Activated CD4-positive, alpha-beta T cell treated with anti-CD3 and anti-CD28 coated beads for 1 hour (primary cell): Measurements from ENCODE around the gene MRFAP1.
"Not testable (repeated sequence)": the region's sequence is repeated elsewhere in the genome, so short reads cannot be mapped to it uniquely, and the experiment has no call there.

Experiments
- DNase-seq: peaks from one replicate; pipeline ENCODE4 v3.0.0-alpha.2; 2020

The MRFAP1 gene

DNA sequence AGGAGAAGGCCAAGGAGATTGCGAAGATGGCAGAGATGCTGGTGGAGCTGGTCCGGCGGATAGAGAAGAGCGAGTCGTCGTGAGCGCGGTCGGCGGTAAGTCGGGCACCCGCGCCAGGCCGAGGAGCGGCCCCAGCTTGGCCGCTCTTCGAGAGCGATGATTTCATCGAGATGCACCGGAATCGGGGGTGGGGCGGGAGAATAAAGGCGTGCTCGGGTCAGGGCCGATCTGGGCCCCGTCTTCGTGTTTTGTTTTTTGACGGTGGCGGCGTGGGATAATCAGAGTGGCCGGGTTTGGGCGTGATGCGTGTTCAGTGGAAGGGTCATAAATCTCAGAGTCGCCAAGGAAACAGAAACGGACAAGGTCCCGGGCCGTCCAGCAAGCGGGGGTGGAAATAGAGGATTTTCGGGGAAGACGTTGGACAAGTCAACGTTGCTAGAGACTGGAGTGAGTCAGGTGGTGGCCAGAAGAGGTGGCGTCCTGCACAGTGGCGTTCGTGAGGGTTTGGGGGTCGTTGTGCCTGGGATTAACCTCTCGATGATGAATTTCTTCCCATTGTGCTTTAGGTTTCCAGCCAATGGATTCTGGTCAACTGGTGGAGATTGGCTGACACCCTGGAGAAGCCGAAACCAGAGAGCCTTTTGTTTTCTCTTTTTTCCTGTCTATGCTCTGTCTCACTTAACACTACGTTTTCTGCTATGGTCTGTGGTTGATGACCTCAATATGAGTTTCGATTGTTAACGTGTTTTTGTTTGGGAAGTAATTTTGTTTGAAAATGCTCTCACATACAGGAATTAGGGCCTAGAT is 882 bp downstream of the MRFAP1 start:
- DNase-seq: peak; percentile 22

DNA sequence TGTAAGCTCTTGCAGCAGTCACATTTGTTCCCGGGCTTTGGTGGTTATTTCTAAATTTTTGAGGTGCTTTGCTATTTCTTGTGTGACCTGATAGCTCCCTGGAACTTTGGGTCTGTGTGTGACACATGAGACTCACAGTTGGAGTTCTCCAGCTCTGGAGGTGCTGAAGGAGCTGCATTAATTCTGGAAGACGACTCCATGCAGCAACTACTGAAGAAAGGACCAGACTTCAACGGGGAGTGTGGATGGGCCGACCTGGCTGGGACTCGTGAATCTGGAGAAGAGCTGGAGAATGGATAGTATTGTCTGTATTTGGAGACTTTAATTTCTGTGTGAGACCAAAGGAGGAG is 1.5 kb downstream of the MRFAP1 start:
- DNase-seq: no peak

DNA sequence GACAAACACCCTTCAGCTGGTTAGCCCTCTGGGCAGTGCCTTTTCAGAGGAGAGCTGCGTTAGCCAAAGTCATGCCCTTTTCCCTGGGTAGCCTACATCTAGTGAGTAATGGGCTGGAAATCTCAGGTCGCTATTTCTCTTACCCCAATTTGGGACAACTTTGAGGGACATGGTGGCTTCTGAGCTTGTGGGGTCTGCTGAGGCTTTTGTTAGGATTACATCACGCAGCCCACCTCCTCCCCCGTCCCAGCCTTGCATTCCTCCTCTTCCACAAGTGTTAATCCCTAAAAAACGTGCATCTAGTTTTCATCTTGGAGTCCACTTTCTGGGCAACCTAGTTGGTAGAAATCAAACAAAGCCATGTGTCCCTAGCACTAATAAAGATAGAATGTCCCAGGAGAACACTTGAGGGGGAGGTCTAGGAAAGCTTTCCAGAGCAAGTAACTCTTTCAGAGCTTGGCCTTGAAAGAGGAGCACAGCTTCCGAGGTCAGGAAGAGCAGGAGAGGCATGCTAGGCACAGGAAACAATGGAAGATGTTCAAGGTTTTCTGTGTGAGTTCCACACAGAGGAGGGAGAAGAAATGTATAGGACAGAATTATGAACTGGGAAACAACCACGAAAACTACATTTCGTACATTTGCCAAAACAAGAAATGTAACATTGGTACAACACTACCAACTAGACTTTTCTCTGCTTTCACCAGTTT is 2.8 kb downstream of the MRFAP1 start:
- no peak for DNase-seq

DNA sequence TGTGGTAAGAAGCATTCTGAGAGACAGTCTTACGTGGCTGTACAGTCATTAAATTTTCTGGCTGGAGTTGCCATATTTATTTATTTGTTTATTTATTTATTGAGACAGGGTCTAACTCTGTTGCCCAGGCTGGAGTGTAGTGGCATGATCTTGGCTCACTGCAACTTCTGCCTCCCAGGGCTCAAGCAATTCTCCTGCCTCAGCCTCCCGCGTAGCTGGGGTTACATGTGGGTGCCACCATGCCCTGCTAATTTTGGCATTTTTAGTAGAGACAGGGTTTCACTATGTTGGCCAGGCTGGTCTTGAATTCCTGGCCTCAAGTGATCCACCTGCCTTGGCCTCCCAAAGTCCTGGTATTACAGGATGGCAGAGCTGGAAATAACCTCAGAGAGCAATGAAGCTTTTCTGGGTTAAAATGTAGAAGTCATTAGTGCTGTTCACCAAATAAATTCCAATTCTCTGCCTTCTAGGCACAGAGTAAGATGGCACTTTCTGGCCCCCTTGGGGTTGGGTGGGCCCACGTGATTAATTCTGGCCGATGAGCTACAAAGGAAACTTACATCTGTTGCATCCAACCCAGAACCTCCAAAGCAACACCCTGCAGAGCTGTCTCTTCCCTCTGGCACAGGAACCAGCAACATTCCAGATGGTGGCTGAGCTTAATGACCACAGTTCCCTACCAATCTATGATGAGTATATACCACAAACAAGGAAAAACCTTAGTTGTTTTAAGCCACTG is 4.5 kb downstream of the MRFAP1 start:
- DNase-seq: no peak

DNA sequence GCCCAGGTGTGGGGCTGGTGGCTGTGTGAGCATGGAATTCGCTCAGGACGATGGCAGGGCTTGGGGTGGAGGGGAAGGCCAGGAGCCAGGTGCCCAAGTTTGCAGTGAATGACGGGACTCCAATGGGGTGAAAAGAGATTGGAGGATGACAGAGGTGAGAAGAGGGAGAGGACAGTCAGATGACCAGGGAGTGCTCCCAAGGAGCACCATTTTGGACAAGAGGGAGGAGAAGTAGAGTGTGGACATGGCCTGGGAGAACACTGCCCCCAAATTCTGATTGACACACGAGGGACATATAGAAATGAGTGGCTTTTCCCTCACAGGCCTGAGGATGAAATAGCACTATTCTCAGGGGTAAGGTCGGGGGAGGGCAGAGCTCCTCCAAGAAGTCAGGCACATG is 6.7 kb downstream of the MRFAP1 start:
- no peak for DNase-seq

DNA sequence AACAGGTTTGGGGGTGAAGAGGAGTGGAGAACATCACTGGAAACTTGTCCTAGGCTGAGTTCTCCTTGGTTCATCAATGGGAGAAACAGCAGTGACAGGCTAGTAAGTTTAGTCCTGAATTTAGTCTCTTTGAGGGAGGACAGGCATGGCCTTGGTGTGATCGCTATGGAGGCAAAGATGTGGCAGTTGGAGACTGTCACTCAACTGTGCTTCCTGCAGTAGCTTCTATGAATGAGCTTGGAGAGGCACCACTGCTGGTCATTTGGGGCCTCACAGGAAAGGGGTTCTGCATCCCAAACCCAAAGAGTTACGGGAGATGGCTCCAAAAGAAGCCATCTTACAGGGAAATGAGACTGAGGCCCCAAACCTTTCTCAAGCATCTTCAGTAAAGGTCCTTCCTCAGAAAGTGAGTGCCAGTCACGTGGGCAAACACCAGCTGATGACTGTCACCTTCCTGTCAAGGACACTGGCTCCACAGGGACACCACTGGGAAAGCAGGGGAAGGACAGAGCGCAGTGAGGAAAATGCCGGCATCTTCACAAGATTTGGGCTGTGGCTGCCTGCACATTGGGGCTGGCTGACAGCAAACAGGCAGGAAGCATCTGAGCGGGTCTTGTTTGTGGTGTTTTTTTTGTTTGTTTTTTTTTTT is 7.2 kb downstream of the MRFAP1 start:
- no peak for DNase-seq

DNA sequence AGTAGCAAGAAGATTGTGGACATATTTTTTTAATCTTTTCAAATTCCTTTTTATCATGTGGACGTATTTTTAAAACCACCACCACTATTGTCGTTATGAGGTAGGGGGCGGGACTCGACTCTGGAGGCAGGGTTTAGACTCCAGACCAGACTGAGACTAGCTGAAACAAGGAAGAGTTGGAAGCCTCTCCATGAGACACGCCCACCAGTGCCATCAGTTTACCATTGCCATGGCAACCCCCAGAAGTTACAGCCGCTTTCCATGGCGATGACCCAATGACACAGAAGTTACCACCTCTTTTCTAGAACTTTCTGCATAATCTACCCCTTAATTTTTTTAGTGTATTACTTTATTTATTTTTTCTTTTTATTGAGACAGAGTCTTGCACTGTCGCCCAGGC is 8.7 kb downstream of the MRFAP1 start:
- no peak for DNase-seq

DNA sequence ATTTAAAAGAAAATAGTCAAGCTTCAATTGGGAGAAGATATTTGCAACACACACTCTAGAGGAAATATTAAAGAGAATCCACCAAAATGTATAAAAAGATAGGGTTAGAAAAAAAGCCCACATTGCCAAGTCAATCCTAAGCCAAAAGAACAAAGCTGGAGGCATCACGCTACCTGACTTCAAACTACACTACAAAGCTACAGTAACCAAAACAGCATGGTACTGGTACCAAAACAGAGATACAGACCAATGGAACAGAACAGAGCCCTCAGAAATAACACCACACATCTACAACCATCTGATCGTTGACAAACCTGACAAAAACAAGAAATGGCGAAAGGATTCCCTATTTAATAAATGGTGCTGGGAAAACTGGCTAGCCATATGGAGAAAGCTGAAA is 13.7 kb downstream of the MRFAP1 start:
- DNase-seq: not testable (repeated sequence)

DNA sequence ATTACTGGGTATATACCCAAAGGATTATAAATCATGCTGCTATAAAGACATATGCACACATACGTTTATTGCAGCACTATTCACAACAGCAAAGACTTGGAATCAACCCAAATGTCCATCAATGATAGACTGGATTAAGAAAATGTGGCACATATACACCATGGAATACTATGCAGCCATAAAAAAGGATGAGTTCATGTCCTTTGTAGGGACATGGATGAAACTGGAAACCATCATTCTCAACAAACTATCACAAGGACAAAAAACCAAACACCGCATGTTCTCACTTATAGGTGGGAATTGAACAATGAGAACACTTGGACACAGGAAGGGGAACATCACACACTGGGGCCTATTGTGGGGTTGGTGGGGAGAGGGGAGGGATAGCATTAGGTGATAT is 14.8 kb downstream of the MRFAP1 start:
- not testable (repeated sequence) for DNase-seq

DNA sequence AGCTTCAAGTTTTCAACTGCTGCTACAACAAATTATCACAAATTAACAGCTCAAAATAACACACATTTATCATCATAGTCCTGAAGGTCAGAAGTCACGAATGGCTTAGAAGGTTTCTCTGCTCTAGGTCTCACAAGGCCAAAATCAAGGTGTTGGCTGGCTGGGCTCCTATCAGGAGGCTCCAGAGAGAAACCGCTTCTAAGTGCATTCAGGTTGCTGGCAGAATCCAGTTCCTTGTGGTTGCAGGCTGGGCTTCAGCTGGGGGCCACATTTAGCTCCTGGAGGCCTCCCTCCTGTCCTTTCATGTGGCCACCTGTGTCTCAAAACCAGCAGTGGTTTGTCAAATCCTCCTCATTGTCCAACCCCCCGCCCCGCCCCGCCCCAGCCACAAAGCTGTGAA is 15.4 kb downstream of the MRFAP1 start:
- no peak for DNase-seq

DNA sequence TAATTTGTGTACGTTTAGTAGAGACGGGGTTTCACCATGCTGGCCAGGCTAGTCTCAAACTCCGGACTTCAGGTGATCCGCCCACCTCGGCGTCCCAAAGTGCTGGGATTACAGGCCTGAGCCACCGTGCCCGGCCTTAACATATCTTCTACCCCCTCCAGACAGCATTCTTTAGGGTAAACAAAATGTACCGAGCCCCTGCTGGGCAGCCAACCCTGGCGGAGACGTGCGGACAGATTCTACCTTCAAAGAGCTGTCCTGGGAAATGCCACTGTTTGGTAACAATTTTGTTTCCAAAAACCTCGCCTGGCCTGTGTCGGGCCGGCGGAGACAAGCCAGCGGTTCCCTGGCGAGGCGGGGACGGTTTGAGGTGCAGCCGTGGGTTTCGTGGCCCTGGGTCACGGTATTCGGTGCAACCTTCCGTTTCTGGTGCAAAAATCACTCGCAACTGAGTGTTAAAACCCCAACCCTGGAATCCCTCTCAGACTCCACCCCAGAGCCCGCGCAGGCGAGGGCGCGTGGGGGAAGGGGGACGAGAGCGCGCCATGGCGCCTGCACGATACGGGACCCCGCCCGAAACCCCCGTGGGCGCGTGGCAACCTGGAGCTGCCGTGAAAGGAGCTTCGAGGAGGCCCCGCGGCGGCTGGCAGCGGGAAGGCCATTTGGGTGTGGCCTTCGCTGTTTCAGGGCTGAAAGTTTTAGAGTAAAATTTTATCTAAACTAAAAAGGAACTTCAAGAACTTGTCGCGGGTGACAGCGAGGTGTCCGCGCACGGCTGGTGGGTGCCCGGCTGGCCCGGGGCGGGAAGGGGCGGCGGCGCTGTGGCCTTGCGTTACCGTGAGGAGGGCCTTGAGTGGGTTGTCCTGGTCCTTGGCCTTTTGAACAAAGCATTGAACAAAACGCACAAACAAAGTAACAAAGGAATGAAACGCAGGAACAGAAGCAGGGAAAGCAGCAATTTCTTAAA is 17.0 kb downstream of the MRFAP1 start:
- DNase-seq: no peak

DNA sequence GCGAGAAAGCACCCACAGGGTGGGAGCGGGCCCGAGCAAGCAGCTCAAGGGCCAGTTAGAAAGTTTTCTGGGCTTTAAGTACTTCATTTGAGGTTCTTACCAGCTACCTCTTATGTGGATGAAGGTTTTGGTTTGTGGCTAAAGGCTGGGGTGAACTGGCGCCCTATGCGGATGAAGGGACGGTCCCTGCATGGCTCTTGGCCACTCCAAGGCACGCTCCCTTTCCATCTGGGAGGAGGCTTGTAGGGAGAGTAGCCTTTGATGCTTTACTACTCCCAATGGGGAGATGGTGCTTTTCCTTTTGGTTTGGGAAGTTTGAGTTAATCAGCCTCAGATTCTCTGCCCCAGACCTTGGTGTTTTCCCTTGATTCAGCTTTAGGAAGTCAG is 17.7 kb downstream of the MRFAP1 start:
- DNase-seq: no peak

DNA sequence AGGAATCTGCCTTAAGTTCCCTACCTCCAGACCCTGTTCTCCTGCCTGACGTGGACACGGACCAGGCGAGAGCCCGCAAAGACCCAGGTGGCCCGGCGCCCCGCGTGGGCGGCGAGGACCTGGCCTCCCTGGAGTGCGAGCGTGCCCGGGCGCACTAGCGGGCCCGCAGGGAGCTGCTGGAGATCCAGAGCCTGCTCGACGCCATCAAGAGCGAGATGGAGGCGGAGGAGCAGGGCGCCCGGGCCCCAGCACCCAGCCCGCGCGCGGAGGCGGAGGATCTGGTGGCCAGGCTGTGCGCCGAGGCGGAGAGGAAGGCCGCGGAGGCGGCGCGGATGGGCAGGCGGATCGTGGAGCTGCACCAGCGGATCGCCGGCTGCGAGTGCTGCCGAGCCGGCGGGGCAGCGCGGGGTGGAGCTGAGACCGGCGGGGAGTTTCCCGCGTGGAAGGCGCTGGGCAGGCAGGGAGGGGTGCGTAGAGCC is 18.2 kb downstream of the MRFAP1 start:
- DNase-seq: peak; percentile 44

DNA sequence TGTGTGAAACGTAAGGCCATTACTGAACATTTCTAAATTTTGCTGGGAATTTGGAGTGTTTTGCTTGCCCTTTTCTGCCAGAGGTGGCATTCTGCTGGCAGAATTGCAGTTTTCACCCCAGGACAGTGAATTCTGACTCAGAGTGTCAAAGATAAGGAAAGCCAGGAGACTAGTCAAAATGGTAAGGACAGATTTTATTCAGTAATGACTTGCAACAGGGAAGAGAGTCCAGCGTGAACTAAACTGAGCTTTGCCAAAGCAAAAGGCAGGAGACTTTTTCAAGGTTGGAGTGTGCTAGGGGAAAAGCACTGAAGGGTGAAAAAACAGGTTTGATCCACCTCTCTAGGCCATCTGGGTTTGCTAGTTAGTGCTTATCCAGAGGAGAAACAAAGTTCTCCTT is 19.4 kb downstream of the MRFAP1 start:
- DNase-seq: no peak

DNA sequence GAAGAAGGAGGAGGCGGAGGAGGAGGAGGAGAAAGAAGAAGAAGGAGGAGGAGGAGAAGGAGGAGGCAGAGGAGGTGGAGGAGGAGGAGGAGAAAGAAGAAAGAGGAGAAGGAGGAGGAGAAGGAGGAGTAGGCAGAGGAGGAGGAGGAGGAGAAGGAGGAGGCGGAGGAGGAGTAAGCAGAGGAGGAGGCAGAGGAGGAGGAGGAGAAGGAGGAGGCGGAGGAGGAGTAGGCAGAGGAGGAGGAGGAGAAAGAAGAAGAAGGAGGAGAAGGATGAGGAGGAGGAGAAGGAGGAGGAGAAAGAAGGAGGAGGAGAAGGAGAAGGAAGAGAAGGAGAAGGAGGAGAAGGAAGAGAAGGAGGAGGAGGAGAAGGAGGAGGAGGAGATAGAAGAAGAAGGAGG is 19.9 kb downstream of the MRFAP1 start:
- DNase-seq: no peak

DNA sequence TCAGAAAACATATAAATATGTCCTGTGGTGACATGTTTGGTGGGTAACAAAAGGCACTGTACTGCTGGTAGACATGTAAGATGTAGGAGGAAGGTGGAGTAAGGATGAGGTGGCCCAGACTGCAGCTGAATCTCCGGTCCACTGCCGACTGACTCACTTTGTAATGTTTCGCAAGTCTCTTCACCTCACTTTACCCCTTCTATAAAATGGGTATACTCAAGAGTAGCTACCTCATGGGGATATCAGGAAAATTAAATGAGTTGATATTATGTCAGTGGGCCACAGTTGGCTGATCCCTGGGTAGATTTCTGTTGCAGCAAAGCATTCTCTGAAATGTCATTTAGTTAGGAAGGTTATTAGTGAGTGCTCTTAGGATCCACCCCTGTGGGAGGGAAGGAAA is 22.1 kb downstream of the MRFAP1 start:
- no peak for DNase-seq

DNA sequence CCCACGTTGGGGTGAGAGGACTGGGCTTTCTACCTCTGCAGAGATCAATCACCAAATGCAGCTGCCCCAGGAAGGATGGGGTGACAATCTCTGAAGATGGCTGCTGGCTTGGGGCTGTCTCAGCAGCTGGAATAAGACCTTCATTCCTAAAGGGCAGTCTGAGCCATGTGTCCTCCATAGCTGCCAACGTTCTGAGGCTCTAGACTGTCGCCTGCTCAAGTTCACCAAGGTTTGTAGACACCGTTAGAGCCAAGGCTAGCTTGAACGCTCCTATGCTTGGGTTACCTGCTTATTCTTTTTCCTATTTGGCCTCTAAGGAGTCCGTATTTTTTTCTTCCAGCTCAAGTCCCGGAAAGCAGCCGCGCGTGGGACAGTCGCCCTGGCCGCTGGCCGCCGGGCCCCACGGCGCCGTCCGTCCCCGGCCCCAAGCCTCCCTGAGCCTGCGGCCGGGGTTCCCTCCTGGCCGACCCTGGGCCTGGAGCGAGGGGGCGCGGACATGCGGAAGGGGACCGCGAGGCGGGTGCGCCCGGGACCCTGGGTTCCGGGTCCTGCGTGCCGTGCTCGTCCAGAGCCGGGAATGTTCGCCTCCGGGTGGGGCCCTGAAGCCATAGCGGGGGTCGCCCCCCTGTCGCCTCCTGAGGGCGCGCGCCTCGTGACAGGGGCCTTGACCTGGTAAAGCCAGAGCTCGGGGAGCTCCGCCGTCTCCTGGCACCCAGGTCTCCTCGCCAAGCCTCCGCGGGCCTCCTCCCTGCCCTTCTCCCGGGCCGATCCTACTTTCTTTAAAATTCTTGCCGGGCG is 23.3 kb downstream of the MRFAP1 start:
- DNase-seq: no peak

DNA sequence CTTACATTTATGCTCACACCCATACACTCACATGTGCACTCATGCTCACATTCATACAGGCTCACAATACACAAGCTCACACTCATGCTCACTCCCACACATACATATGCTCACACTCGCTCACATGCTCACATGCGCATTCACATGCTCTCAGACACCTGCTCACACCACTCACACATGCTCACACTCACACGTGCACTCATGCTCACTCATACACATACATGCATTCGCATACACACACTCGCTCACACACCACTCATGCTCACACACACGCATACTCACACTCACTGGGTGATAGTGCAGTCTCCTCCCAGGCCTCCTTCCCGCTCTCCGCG is 24.8 kb downstream of the MRFAP1 start:
- DNase-seq: no peak

DNA sequence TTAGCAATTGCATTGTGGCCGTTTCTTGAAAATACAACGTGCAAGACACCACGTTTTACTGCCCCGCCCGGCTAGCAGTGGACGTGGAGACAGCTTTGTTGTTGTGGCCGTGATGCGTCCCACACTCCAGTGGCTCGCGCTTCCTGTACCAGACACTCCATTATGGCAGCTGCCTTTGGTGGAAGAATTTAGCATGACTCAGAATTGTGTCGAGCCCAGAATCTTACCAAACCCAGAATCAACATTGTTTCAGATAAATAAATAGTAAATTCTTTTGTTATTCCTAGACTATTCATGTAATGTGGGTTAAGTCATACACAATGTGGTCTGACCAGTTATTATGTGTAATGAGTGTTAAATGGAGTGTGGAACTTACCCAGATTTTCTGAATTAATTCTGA is 27.9 kb downstream of the MRFAP1 start:
- DNase-seq: no peak

DNA sequence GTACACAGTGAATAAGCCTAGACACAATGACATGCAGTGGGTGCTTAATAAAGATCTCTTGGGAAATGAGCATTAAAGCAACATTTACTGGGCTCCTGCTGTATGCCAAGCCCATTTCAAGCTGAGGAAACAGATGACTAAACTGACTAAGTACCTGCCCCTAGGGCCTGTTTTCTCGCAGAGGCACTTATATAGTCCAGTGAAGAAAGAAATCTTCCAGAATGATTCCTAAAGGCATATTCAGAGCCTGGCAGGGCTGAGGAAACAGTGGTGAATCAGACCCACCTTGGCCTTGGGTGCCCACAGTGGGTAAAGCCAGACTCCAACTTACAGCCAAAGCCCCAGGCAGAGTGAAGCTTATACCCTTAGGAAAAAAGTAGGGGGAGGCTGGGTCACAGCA is 31.2 kb downstream of the MRFAP1 start:
- DNase-seq: no peak

DNA sequence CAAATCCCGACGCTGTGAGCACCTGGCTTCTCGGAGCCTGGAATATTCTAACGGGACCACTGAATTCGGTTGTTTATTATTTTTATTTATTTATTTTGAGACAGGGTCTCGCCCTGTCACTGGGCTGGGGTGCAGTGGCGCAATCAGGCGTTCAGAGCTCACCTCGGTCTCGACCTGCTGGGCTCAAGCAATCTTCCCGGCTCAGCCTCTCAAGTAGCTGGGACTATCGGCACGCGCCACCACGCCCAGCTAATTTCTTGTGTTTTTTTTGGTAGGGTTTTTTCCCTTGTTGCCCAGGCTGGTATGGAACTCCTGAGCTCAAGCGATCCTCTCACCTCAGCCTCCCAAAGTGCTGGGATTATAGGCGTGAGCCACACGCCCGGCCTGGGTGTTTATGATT is 31.6 kb downstream of the MRFAP1 start:
- no peak for DNase-seq
